ENCODE results near the gene SCAF8.

SCAF8 gene

DNA sequence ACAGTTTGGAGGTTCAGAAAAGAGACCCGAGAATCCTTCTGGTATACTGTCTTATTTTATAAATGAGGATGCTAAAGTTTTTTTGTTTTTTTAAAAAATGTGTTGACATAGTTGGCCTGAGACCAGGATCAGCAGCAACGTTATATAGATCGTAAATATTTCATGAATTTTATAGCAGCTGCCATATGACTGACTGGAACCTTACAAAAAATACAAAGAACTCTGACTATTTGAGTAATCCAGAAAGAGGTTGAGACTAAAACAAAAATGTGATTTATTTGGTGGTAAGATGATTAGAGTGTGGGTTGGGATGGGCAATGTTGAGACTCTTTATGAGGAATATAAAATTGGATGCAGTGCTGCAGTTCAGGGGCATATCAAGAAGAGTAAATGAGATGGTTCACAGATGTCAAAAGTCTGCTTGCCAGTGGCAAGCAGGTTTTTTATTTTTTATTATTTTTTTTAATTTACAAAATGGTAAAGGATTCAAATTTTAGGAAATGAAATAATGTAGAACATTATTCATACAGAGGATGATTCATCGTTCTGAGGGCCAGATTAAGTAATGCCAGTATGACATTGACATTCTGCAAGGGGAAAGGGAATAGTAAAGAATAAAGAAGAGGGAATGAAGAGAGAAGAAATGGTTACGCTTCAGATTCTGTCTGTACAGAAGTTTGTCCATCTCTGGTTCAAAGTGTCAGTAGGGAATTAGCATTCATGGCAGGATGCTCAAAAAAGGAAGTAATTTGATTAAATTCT is 58.5 kb downstream of the SCAF8 start:
- TF ChIP-seq FOXP2 (optimal IDR thresholded peaks at IDR 0.05; ENCODE audit: borderline replicate concordance, extremely low read depth, extremely low read length, insufficient read depth) (no peak), TAF1 (IDR thresholded peaks at IDR 0.05; ENCODE audit: borderline replicate concordance, insufficient read depth, low read length) (no peak), POLR2AphosphoS5 (IDR thresholded peaks at IDR 0.05; ENCODE audit: low read depth, low read length) (no peak), SIN3A (IDR thresholded peaks at IDR 0.05; ENCODE audit: borderline replicate concordance, insufficient read depth, low read length) (no peak)
- TF ChIP-seq, protein P1, sequence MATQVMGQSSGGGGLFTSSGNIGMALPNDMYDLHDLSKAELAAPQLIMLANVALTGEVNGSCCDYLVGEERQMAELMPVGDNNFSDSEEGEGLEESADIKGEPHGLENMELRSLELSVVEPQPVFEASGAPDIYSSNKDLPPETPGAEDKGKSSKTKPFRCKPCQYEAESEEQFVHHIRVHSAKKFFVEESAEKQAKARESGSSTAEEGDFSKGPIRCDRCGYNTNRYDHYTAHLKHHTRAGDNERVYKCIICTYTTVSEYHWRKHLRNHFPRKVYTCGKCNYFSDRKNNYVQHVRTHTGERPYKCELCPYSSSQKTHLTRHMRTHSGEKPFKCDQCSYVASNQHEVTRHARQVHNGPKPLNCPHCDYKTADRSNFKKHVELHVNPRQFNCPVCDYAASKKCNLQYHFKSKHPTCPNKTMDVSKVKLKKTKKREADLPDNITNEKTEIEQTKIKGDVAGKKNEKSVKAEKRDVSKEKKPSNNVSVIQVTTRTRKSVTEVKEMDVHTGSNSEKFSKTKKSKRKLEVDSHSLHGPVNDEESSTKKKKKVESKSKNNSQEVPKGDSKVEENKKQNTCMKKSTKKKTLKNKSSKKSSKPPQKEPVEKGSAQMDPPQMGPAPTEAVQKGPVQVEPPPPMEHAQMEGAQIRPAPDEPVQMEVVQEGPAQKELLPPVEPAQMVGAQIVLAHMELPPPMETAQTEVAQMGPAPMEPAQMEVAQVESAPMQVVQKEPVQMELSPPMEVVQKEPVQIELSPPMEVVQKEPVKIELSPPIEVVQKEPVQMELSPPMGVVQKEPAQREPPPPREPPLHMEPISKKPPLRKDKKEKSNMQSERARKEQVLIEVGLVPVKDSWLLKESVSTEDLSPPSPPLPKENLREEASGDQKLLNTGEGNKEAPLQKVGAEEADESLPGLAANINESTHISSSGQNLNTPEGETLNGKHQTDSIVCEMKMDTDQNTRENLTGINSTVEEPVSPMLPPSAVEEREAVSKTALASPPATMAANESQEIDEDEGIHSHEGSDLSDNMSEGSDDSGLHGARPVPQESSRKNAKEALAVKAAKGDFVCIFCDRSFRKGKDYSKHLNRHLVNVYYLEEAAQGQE (IDR thresholded peaks at IDR 0.05; ENCODE audit: insufficient read depth in 1 of 2, low read depth in 2 of 2, low read length in 2 of 2), result no peak

DNA sequence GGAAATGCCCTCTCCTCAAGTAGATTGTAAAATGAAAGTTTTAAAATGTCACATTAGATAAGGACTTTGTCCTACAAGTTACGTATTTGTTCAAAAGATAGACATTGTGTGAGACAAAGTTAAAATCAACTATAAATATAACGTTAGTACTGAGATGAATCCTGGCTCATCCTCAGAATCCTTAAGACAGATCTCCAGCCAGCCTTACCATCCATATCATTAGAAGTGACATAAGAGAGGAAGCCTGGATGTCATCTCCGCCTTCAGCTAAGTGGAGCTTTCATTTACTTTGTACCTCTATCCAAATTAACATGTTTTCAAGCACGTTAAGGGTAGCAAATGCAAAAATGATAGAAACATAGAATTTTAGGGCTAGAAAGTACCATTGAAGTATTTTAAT is 59.1 kb downstream of the SCAF8 start:
- TF ChIP-seq, protein P1 (IDR thresholded peaks at IDR 0.05; ENCODE audit: insufficient read depth in 1 of 2, low read depth in 2 of 2, low read length in 2 of 2), result no peak
- no peak for TF ChIP-seq POLR2AphosphoS5 (IDR thresholded peaks at IDR 0.05; ENCODE audit: low read depth, low read length)
- TF ChIP-seq TAF1 (IDR thresholded peaks at IDR 0.05; ENCODE audit: borderline replicate concordance, insufficient read depth, low read length), result no peak
- no peak for TF ChIP-seq SIN3A (IDR thresholded peaks at IDR 0.05; ENCODE audit: borderline replicate concordance, insufficient read depth, low read length)
- TF ChIP-seq FOXP2 (optimal IDR thresholded peaks at IDR 0.05; ENCODE audit: borderline replicate concordance, extremely low read depth, extremely low read length, insufficient read depth), result no peak

DNA sequence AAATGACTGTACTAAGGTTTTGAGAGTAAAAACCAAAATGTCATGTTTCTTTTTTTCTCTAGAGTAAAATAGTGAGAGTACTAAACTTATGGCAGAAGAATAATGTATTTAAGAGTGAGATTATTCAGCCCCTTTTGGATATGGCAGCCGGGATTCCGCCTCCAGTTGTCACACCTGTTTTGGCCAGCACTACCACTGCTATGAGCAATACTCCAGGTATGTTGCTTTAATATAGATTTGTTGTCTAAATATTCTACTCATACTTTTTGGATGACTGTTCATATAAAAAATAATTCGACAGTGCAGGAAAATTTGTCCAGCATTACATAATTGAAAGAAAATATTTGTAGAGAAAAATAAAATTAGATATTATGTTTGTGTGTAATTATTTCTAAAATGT is 59.5 kb downstream of the SCAF8 start:
- no peak for TF ChIP-seq TAF1 (IDR thresholded peaks at IDR 0.05; ENCODE audit: borderline replicate concordance, insufficient read depth, low read length)
- no peak for TF ChIP-seq SIN3A (IDR thresholded peaks at IDR 0.05; ENCODE audit: borderline replicate concordance, insufficient read depth, low read length)
- TF ChIP-seq, protein P1 (IDR thresholded peaks at IDR 0.05; ENCODE audit: insufficient read depth in 1 of 2, low read depth in 2 of 2, low read length in 2 of 2), result no peak
- TF ChIP-seq POLR2AphosphoS5 (IDR thresholded peaks at IDR 0.05; ENCODE audit: low read depth, low read length), result no peak
- TF ChIP-seq FOXP2 (optimal IDR thresholded peaks at IDR 0.05; ENCODE audit: borderline replicate concordance, extremely low read depth, extremely low read length, insufficient read depth), result no peak

DNA sequence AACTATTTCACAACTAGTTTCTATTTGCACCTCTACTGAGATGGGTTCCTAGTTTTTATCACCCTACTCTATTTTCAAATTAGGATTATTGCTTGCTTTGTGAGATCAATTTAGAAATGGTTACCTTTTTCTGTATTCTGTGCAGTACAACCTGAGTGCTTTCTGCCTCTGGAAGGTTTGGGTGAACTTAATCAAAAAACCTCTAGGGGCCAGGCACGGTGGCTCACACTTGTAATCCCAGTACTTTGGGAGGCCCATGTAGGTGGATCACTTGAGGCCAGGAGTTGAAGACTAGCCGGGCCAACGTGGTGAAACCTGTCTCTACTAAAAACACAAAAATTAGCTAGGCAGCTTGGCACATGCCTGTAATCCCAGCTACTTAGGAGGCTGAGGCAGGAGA is 63.3 kb downstream of the SCAF8 start:
- no peak for TF ChIP-seq TAF1 (IDR thresholded peaks at IDR 0.05; ENCODE audit: borderline replicate concordance, insufficient read depth, low read length)
- TF ChIP-seq FOXP2 (optimal IDR thresholded peaks at IDR 0.05; ENCODE audit: borderline replicate concordance, extremely low read depth, extremely low read length, insufficient read depth), result no peak
- TF ChIP-seq, protein P1 (IDR thresholded peaks at IDR 0.05; ENCODE audit: insufficient read depth in 1 of 2, low read depth in 2 of 2, low read length in 2 of 2), result no peak
- TF ChIP-seq SIN3A (IDR thresholded peaks at IDR 0.05; ENCODE audit: borderline replicate concordance, insufficient read depth, low read length), result no peak
- no peak for TF ChIP-seq POLR2AphosphoS5 (IDR thresholded peaks at IDR 0.05; ENCODE audit: low read depth, low read length)

All from PFSK-1 (cell line).